Thoracic aorta (tissue), 2 donors: ENCODE data around the gene SFXN1. TPM values are rescaled to one million over a fixed set of nuclear protein-coding genes. Genes with fewer than 3 reads are reported as not detected.
"Not testable (repeated sequence)": the region's sequence is repeated elsewhere in the genome, so short reads cannot be mapped to it uniquely, and the experiment has no call there.

Source experiments
- ATAC-seq: fragments of 150-250 bp; one replicate; pipeline ENCODE4 v1.8.0; 2017; ENCODE audit warnings: low read depth; ENCODE audit not compliant: insufficient number of reproducible peaks, low FRiP score
- DNase-seq: peaks from one replicate; pipeline ENCODE4 v3.0.0-alpha.2; 2020; ENCODE audit warnings: low spot score
- H3K27ac ChIP-seq, 2 donors: fragments of 200-600 bp; sonication (generic); 1 replicate in 1 of 2; 2 replicates in 1 of 2; pipeline ENCODE4 v1.5.1; 2016; ENCODE audit warnings: mild to moderate bottlenecking in 2 of 2, moderate library complexity in 2 of 2
- H3K27me3 ChIP-seq: fragments of 200-600 bp; sonication (generic); replicated peaks from 2 replicates; pipeline ENCODE4 v1.6.0; 2016; ENCODE audit warnings: mild to moderate bottlenecking; ENCODE audit not compliant: insufficient read depth
- H3K36me3 ChIP-seq: fragments of 200-600 bp; sonication (generic); one replicate; pipeline ENCODE4 v1.5.1; 2016
- H3K4me1 ChIP-seq, 2 donors: fragments of 200-600 bp; sonication (generic); 1 replicate in 1 of 2; 2 replicates in 1 of 2; pipeline versions ENCODE4 v1.5.1 to v1.6.0; 2016; ENCODE audit warnings: low read depth in 2 of 2, mild to moderate bottlenecking in 1 of 2; ENCODE audit not compliant: control insufficient read depth in 1 of 2
- H3K4me3 ChIP-seq: fragments of 200-600 bp; sonication (generic); 2 replicates; pipeline ENCODE4 v1.5.1; 2016; ENCODE audit warnings: mild to moderate bottlenecking
- H3K9me3 ChIP-seq: fragments of 200-600 bp; sonication (generic); 2 replicates; pipeline ENCODE4 v1.5.1; 2016
- CTCF ChIP-seq: fragments of 200-600 bp; sonication (generic); IDR thresholded peaks from one replicate; pipeline ENCODE4 v1.5.1; 2019; ENCODE audit warnings: antibody characterized with exemption
- total RNA-seq, 2 donors: library from RNA; depleted of rRNA; stranded (reverse); fragments of >200 nt; gene quantifications; one replicate each; pipeline versions ENCODE4 v1.1.0 to v1.2.3, GENCODE V29; 2016

The SFXN1 gene
- total RNA-seq, 2 donors from 2014 or later, result 22.9 to 50.8 TPM

DNA sequence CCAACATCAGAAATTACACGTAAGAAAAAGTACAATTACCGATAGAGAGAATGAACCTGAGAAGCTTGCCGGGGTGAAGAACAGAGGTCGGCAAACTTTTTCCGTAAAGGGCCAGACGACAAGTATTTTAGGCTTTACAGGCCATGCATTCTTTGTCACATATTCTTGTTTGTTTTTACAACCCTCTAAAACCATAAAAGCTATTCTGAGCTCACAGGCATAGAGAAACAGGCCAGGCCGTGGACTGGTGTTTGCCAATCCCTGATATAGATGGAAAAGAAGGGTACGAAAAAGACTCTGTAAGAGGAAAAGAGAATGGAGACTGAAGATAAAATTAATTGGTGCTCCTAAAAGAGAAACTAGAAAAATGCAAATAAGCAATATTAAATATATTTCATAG lies 15.4 kb downstream of the SFXN1 start:
- Histone ChIP-seq H3K4me3 (no peak overlapping the region), H3K36me3 (peaks cover 23% of the 10 kb centered on the region), H3K4me1 (no peaks in the 10 kb centered on the region), H3K9me3 (no peaks in the 10 kb centered on the region), H3K27me3 (no peaks in the 10 kb centered on the region), H3K27ac (no peak overlapping the region)
- ATAC-seq, result no peak
- DNase-seq, result no peak
- TF ChIP-seq CTCF, result no peak

DNA sequence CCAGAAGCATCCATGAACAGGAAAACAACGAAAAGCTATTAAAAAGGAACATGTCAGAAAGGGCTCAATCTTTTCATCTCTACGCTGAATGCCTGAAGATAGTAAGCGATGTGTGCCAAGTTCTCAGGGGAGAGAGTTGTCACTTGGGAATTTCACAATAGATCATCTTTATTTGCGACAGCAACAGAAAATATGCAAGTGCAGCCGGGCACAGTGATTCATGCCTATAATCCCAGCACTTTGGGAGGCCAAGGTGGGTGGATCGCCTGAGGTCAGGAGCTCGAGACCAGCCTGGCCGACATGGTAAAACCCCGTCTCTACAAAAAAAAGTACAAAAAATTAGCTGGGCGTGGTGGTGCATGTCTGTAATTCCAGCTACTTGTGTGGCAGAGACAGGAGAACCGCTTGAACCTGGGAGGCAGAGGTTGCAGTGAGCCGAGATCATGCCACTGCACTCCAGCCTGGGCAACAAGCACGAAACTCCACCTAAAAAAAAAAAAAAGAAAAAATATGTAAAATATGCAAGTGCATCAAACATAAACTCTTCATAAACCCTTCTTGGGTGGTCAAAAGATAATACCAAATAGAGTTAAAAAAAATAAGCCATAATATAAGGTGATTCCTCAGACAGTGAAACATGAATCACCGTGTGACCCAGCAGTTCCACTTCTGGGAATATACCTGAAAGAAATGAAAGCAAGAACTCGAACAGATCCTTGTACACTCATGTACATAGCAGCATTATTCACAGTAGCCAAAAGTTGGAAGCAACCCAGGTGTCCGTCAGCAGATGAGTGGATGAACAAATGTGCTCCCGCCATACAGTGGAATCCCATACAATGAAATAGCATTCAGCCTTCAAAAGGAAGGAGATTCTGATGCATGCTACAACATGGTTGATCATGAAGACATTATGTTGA lies 16.2 kb downstream of the SFXN1 start:
- H3K36me3 ChIP-seq, result peaks cover 25% of the 10 kb centered on the region
- H3K27me3 ChIP-seq, result no peaks in the 10 kb centered on the region
- H3K27ac ChIP-seq, result no peak overlapping the region
- no peaks in the 10 kb centered on the region for H3K9me3 ChIP-seq
- no peak overlapping the region for H3K4me3 ChIP-seq
- DNase-seq, result no peak
- ATAC-seq, result no peak
- no peak for TF ChIP-seq CTCF
- no peaks in the 10 kb centered on the region for H3K4me1 ChIP-seq

DNA sequence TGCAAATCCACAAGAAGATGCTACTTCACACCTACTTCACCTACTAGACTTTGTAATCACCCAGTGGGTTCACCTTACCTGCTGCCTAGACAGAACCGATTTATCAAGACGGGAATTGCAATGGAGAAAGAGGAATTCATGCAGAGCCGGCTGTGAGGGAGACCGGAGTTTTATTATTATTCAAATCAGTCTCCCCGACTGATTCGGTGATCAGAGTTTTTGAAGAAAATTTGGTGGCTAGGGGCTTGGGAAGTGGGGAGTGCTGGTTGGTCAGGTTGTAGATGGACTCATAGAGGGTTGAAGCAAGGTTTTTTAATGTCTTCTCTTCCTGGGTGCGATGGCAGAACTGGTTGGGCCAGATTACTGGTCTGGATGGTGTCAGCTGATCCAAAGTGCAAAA lies 23.4 kb downstream of the SFXN1 start:
- TF ChIP-seq CTCF, result no peak
- Histone ChIP-seq H3K9me3 (no peaks in the 10 kb centered on the region), H3K4me3 (no peak overlapping the region), H3K36me3 (peaks cover 8% of the 10 kb centered on the region), H3K27ac (no peak overlapping the region), H3K4me1 (no peaks in the 10 kb centered on the region), H3K27me3 (no peaks in the 10 kb centered on the region)
- ATAC-seq, result no peak
- no peak for DNase-seq

GRCh38 chr5:175507671-175508070 lies 29.3 kb downstream of the SFXN1 start:
- H3K9me3 ChIP-seq, DNase-seq, H3K4me1 ChIP-seq, ATAC-seq, H3K27ac ChIP-seq, H3K27me3 ChIP-seq, H3K4me3 ChIP-seq: not testable (repeated sequence)
- H3K36me3 ChIP-seq, result peaks cover 19% of the 10 kb centered on the region

DNA sequence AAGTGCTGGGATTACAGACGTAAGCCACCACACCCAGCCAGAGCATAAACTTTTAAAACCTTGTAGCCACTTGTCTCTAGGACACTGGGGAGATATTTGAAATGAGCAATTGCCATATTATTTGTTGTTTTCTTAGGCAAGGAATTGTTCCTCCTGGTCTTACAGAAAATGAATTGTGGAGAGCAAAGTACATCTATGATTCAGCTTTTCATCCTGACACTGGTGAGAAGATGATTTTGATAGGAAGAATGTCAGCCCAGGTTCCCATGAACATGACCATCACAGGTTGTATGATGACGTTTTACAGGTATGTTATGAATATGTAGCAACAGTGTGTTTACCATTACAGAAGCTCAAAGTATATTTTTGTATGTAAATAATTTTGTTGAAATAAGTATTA lies 30.5 kb downstream of the SFXN1 start:
- Histone ChIP-seq H3K27me3 (no peaks in the 10 kb centered on the region), H3K36me3 (peaks cover 26% of the 10 kb centered on the region), H3K4me3 (no peak overlapping the region)

More for the DNA sequence above, 30.5 kb downstream of the SFXN1 start:
- Histone ChIP-seq H3K9me3 (no peaks in the 10 kb centered on the region), H3K4me1 (no peaks in the 10 kb centered on the region), H3K27ac (no peak overlapping the region)
- no peak for TF ChIP-seq CTCF
- DNase-seq (no peak), ATAC-seq (no peak)
